ENCODE measurements around the gene FRMD5. TPM values are rescaled to one million over a fixed set of nuclear protein-coding genes. Genes with fewer than 3 reads are reported as not detected.

Gene FRMD5
- polyA plus RNA-seq, 4 donors = 0.49 to 1.1 (median 0.81) TPM; not detected in 1

DNA sequence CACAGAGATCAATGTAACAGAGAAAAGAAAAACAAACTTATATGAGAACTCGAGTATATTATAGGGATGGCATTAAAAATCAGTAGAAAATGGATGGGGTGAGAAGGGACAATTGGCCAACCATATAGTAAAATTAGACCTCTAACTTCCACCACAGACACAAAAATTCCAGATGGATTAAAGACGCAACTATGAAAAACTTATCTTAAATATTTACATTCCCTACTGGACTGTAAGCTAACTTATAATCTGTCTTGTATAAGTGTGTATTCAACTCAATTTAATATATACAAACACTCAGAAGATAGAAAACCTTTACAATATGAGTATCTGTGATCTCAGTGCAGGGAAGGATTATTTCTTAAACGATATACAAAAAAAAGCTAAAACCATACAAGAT is 373.6 kb downstream of the FRMD5 start:
- Histone ChIP-seq H3K27ac (ENCODE audit: low read depth in 1 of 3, low read length in 2 of 3) (no peak overlapping the region), H3K36me3 (ENCODE audit: control insufficient read depth in 3 of 3, insufficient read depth in 2 of 3, low read depth in 1 of 3, low read length in 3 of 3) (peaks cover 0 to 14% (median 2%) of the 10 kb centered on the region in 3 donors), H3K4me1 (ENCODE audit: control insufficient read depth in 3 of 3, insufficient read depth in 2 of 3, low read depth in 1 of 3, low read length in 2 of 3) (peaks cover 0 to 11% (median 4%) of the 10 kb centered on the region in 3 donors), H3K27me3 (ENCODE audit: control insufficient read depth in 3 of 3, insufficient read depth in 3 of 3, low read length in 3 of 3) (no peaks in the 10 kb centered on the region), H3K4me3 (ENCODE audit: low read depth in 1 of 3, low read length in 3 of 3) (no peak overlapping the region), H3K9me3 (ENCODE audit: control insufficient read depth in 2 of 2, insufficient read depth in 1 of 2, low read depth in 1 of 2, low read length in 1 of 2) (no peaks in the 10 kb centered on the region)
- WGBS, 3 donors = 53 to 66% (median 53%) methylated on average over 3 of the region's 3 CpGs
- DNase-seq (no peak), FAIRE-seq (no peak)

Other genes with a start within 250 kb of the FRMD5 start
- gene GOLM2, start 93.4 kb upstream of the FRMD5 start, polyA plus RNA-seq = 10 to 100 TPM; 11.6 to 63.2 (median 23.1) TPM
- gene CTDSPL2, start 232.4 kb upstream of the FRMD5 start, polyA plus RNA-seq = 10 to 100 TPM in 1 of 4 donors, 1 to 10 TPM in 3; 4.5 to 36.1 (median 6.4) TPM

Data from small intestine (tissue), 7 donors.